Measurements from ENCODE around the gene RER1. TPM values are rescaled to one million over a fixed set of nuclear protein-coding genes. Genes with fewer than 3 reads are reported as not detected.
"Not testable (repeated sequence)": the region's sequence is repeated elsewhere in the genome, so short reads cannot be mapped to it uniquely, and the experiment has no call there.

RER1 gene
- total RNA-seq, 1 experiment from 2014 or later = 208 TPM

DNA sequence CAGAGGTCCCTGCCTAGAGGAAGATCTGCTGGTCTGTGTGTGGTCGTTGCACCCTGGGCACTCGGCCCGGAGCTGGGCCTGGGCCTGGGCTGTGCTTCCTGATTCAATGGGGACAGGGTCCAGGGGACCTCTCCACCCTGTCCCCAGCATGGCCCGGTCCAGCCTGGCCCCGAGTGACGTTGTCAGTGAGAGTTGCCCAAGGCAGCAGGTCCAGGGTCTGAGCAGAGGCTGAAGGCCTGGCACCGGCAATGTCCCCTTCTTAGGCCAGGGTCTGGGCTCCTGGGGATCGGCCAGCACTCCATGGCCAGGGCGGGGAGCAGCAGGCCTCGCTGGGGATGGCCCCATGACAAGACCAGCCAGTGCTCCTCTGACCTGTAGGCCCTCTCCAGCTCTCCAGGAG lies 36.3 kb downstream of the RER1 start:
- no peak for DNase-seq (ENCODE audit: low spot score)

DNA sequence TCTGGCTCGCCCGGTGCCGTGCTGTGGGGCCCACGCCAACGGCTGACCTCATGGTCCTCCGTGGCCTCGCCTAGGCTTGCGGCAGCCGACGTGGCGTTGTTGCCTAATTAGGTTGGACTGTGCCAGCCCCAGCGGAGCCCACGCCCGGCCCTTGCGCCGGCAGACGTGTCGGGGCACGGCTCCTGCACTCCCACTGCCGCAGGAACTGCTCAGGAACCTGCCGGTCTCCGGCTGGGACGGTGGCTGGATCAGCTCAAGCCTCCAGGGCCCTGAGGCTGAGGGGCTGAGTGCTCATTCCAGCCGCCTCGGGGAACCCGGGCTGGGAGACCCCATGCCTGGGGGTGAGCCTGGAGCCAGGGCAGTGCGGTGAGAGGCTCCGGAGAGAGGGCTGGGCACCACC lies 36.8 kb downstream of the RER1 start:
- DNase-seq (ENCODE audit: low spot score) = no peak

DNA sequence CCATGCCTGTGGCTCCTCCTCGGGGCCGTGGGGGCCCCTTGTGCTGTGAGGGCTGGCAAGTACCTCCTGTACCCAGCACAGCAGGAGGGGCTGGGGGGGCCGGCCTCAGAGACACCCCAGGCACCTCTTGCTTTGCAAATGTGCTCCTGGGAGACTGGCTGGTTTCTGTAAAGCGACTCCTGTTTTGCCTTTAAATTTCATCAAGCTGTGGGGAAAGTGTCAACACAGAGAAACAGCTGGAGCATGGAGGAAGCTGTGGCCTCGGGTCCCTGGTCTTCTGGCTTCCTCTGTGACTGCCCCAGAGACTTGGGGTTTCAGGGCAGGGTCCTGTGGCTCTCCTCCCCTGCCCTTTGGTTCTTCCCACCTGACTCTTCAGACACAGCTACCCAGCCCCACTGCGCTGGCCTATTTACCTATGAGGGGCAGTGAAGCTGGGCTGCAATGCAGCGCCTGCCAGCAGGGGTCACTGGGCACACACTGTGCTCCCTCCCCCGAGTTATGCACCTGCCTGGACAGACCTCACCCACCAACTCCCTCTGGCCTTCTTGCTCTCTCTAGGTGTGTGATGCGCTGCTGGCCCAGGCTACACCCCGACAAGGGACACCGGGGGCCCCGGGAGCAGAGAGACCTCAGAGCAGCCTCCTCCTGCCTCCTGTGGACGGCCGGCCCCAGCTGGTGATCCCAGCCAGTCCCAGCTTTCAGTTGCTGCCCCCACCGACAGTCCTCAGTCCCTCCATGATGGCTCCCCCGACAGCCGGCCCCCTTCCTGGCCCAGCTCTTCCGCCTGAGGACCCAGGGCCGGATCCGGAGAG lies 38.3 kb downstream of the RER1 start:
- DNase-seq (ENCODE audit: low spot score) = no peak

DNA sequence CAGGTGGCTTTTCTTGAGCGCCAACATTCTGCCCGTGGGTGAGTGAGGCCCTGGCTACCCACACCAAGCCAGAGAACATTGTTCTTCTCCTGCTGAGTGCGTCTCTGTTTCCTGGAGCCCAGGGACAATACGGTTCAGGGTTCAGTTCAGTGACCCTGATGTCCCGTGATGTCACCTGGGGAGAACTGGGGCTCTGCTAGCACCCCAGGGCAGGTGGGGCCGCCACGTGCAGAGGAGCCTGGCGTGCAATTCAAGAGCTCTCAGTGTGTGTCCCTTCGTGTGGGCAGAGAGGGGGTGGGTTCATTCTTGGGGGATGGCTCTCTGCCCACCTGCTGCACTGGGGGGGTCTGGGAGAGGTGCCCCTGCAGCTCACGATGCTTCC lies 38.9 kb downstream of the RER1 start:
- DNase-seq (ENCODE audit: low spot score) = no peak

DNA sequence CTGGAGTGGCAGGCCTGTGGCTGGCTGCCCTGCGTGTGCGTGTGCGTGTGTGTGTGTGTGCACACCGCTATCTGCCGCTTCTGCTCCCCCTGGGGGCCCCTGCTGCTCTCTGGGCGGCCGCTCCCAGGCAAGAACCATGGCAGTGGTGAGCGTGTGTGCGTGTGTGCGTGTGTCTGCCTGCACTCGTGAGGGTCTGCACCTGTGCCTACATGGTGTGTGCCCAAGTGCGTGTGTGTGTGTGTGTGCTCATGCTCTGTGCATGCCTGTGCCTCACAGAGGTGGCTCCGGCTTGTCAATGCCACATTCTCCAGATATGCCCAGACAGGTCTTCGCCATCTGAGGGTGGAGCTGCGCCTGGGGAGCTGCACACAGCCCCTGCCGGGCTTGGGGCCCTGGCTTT lies 39.5 kb downstream of the RER1 start:
- DNase-seq (ENCODE audit: low spot score) = no peak

DNA sequence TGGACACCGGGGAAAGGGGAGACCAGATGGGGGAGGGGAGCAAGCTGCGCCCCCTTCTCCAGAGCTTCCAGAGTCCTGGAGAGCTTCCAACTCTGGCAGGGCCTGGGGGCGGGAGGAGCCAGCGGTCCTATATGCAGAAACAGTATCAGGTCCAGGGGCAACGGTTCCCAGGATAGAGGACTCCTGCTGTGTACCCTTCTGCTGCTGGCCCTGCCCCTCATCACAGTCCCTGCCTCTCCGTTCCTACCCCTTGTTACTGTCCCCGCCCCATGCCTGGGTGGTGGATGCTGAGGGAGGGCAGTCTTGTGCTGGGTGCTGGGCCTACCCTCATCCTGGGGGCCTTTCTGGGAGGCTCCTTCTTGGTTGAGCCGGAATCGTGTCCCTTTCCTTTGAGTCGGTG lies 39.9 kb downstream of the RER1 start:
- DNase-seq (ENCODE audit: low spot score) = no peak

DNA sequence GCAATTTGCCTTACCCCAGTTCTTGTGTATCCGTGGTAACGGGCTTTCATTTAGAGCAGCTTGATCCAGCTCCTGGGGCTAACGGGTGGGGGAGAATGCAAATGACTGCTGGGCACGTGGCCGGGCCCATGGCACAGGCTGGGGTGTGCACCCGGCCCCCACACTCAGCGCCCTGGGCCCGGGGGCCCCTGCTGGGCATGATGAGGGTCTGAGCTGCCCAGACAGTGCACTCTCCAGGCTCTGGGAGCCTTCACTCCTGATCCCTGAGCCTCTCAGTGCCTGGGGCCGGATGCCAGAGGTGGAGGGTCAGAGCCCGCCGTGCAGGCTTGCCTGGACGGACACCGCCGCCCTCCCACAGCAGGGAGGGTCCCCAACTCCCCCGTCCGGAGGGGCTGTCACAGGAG lies 40.8 kb downstream of the RER1 start:
- no peak for DNase-seq (ENCODE audit: low spot score)

DNA sequence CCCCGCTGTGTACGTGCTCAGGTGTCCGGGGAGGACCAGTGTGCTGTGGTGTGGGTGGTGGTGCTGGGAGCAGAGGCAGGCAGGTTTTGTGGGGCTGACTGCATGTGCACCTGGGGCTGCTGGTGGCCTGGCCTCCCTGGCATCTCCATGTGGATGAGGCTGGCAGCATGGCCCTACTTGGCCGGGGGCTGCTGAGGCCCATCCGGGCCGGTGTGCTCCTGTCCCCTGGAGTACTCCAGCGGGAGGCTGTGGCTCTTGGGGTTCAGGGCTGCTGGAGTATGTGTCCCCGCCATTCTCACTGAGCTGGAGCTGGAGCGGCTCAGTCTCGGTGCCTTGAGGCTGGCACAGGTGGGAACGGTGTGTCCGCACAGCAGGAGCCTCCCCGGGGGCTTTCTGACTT lies 41.6 kb downstream of the RER1 start:
- DNase-seq (ENCODE audit: low spot score) = no peak

DNA sequence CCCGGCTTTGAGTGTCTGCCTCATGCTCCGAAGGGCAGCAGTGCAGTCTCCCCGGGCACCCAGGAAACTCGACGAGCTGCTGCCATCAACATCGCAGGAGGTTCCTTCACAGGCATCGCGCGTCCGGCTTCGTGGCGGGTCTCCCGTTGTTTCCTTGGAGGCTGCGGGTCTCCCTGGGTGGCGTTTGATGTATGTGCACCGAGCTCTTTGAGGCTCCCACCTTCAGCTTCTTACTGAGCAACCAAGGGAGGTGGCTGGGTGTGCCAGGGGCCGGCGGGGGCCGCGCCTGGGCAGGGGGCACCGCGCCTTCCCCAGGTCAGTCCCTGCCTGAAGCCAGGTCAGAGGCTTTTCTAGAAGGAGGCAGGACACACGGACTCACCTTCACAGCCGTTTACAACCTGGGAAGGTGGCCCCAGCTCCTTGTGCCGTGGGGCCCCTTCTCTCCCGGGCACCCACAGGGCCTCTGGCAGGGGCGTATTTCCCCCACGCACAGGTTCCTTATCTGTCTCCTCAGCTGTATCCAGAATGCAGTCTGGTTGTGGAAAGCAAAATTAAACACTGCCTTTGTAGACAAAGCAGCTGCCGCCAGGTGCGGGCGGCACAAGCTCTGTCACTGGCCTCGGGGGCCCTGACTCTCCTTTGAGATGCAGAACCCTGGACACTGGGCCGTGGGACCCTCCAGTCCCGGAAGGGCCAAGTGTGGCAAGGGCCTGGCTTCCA lies 42.5 kb downstream of the RER1 start:
- DNase-seq (ENCODE audit: low spot score) = no peak

DNA sequence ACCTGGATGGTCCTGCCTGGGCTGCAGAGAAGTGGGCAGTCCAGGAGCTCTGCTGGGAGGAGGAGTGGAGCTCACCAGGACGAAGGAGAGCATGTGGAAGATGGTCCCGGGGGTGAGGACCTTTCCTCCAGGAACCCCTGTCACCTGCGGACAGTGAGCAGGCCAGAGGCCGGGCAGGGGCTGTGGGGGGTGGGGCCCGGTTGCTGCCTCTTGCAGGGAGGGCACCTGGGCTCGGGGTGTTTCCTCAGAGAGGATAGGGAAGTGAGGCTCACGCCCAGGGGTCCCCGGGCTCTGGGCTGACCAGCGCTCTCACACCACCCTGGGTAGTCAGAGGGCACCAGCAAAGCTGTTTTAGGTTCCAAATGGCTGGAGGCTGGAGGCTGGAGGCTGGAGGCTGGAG lies 43.5 kb downstream of the RER1 start:
- DNase-seq (ENCODE audit: low spot score) = no peak

DNA sequence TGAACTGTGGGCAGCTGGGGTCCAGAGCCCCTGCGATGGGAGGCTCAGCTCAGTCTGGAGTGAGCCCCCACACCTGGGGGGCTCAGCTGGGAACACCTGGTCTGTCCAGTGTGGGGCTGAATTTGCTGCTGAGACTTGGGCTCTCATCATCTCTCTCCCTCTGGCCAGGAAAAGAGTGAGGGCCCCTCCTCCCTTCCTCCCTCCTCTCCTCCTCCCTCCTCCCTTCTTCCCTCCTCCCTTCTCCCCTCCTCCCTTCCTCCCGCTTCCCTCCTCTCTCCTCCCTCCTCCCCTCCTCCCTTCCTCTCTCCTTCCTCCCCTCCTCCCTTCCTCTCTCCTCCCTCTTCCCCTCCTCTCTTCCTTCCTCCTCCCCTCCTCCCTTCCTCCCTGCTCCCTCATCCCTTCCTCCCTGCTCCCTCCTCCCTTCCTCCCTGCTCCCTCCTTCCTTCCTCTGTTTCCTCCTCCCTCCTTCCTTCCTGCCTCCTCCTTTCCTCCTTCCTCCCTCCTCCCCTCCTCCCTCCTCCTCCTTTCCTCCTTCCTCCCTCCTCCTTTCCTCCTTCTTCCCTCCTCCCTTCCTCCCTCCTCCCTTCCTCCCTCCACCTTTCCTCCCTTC lies 44.2 kb downstream of the RER1 start:
- DNase-seq (ENCODE audit: low spot score) = no peak

DNA sequence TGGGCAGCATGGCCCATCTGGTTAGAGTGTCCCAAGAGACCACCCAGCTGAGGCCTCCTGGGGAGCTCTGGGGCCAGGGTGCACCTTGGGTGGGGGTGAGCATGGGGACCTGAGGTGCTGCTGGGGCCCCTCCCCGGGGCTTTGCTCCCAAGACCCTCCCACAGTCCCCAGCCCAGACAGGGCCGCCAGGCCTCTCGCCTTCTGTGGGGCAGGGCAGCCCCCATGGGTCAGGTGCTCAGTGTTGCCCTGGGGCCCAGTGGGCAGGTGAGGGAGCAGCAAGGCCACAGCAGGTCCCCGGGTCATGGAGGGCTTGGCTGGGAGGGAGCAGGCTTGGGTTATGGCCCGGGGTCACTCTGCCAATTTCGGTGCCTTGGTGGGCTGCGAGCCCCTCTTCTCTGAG lies 45.2 kb downstream of the RER1 start:
- DNase-seq (ENCODE audit: low spot score) = no peak

DNA sequence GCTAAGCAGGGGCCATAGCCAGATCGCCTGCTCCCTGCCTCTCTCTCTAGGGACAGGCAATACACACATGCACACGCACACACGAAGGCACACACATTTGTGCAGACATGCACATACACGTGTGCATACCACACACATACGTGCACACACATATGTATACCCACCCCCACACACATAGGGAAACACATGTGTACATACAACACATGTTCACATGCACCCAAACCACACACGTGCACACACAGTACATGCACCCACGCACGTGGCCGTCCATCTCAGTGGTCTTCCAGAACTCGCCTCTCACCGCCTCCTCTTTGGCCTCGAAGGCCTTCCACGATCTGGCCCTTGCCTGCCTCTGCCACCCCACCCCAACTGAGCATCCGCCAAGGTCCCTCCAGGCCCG lies 46.0 kb downstream of the RER1 start:
- no peak for DNase-seq (ENCODE audit: low spot score)

DNA sequence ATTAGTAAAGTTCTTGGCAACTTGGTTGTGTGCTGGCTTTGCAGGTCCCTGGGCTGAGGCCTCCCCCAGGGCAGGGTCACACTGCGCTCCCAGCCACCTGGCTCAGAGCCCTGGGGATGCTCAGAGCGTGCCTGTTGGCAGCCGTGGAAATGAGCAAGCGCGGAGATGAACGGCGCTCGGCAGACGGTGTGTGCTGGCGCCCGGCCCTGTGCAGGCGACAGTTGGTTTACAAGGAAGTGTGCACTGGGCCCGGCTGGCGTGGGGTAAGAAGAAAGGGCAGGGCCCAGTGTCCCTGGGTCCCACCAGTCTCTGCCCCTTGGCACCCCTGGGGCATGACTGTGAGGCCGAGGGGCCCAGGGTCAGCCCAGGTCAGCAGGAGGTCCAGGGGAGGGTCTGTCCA lies 46.4 kb downstream of the RER1 start:
- no peak for DNase-seq (ENCODE audit: low spot score)

DNA sequence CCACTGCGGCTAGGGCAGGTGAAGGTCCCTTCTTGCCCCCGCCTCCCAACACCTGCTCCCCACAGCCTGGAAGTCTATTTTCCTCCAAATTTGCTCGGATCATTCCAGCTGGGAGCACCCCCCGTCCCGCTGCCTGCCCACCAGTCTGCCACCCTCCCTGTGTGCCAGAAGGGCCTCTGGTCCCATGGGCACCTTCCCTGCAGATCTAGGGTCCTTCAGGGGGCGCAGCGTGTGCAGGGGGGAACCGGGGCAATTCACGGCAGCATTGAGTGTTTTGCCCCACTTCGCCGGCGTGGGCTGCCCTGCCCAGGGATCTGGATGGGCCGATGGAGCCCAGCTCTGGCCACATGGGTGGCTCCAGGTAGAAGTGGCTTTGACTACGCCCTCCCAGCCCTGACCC lies 47.0 kb downstream of the RER1 start:
- DNase-seq (ENCODE audit: low spot score) = no peak

DNA sequence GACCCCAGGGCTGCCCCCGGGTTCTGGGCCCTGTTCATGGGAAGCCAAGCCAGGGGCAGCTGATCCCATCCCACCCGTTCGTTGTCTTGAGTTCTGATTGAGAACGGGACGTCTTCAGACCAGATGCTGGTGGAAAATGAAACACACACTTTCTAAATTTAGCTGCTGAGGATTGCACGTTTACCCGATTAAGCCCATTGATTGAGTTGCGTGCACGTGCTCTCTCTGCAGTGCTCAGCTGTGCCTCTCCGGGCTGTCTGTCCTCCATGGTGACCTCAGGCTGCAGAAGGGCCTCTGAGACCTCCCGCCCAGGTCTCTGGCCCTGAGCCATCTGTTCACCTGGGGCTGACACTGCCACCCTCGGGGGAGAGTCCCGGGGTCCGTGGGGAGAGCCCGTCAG lies 47.7 kb downstream of the RER1 start:
- DNase-seq (ENCODE audit: low spot score) = no peak

DNA sequence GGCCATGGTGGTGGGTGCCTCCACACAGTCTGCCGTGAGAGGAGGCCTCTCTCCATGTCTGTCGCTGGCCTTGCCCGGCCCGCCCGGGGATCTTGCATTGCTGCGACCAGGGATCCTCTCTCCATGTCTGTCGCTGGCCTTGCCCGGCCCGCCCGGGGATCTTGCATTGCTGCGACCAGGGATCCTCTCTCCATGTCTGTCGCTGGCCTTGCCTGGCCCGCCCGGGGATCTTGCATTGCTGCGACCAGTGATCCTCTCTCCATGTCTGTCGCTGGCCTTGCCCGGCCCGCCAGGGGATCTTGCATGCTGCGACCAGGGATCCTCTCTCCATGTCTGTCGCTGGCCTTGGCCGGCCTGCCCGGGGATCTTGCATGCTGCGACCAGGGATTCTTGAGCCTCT lies 48.7 kb downstream of the RER1 start:
- not testable (repeated sequence) for DNase-seq (ENCODE audit: low spot score)

DNA sequence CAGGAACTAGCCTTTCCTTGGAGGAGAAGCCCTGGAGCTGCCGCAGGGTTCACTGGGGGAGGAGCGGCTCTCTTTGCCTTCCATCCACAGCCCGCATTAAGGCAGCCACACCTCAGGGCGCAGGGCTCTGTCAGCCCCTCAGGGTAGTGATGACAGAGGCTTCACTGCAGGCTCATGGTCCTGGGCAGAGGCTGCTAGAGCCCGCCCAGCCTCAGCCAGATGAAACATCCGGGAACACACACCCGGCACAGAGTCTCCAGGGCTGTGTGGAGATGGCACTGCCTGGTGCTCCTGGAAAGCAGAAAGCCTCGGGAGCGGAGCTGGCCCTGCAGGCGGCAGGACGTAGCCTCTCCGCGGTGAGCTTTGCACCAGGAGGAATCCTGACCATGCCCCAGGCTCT lies 50.1 kb downstream of the RER1 start:
- no peak for DNase-seq (ENCODE audit: low spot score)

DNA sequence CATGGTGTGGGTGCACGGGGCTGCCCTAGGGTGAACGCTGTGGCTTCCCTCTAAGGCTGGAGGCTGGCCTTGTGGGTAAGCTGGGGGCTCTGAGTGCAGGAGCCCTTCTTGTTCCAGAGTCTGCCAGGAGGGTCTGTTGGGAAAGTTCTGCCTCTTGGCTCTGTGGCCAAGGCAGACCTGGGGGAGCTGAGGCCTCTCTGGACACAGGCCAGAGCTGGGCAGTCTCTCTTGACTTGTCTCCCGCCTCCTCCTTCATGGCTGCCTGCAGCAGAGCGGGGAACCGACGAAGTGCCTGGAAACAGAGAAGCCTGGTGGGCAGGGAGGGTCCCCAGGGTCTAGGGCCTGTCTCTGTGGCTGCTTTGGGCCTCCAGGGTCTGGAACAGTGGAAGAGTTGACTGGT lies 51.0 kb downstream of the RER1 start:
- DNase-seq (ENCODE audit: low spot score) = no peak

DNA sequence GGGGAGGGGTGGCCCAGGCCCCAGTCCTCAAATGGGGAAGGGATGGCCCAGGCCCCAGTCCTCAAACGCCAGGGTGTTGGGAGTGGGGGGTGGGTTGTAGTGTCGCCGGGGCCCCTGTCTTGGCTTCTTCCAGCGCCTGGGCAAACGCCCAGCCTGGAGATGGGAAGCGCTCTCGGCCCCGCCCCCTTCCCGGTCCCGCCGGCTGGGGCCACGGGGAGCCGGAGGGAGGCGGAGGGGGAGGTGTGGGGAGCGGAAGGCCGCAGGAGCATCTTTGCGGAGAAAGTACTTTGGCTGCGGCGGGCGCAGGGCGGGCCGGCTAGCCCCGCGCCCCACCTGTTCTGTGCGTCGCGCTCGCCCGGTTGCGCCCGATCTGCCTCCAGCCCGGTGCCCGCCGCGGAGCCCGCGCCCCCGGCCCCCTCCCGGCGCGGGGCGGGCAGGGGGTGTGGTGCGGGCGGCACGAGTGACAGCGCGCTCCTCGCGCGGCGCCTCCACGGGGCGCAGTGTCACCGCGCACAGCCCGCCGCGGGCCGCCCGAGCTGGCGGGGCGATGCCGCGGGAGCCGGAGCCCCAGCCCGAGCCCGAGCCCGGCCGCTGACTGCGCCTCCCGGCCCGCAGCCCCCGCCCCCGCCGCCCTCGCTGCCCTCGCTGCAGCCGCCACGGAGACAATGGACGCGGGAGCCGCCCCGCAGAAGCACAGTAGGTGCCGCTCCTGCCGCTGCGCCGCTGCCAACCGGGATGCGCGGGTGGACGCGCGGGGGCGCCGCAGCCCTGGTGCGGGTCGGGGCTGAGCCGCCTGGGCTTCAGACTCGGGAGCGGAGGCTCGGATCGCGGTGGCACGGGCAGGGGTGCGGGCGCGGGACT lies 51.9 kb downstream of the RER1 start:
- DNase-seq (ENCODE audit: low spot score) = no peak

DNA sequence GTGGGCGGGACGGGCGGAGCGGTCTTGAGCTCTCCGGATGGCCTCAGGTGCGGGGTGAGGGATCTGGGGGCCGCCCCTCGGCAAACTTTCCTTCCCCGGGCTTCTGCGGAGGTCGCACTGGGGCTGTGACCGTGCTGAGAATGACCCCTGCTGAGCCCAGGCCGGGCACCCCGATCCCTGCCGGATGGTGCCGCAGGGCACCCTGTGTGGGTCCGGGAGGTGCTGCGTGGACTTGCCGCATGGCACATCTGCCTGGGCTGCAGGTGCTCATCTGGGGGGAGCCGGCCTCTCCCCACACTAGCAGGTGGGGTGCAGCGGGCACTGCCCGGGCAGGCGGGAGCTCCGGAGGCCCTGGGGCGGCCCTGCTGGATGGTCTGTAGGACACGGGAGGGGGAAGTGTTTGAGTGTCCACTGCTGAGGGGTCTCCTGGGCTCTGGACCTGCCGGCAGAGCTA lies 52.5 kb downstream of the RER1 start:
- DNase-seq (ENCODE audit: low spot score) = no peak

DNA sequence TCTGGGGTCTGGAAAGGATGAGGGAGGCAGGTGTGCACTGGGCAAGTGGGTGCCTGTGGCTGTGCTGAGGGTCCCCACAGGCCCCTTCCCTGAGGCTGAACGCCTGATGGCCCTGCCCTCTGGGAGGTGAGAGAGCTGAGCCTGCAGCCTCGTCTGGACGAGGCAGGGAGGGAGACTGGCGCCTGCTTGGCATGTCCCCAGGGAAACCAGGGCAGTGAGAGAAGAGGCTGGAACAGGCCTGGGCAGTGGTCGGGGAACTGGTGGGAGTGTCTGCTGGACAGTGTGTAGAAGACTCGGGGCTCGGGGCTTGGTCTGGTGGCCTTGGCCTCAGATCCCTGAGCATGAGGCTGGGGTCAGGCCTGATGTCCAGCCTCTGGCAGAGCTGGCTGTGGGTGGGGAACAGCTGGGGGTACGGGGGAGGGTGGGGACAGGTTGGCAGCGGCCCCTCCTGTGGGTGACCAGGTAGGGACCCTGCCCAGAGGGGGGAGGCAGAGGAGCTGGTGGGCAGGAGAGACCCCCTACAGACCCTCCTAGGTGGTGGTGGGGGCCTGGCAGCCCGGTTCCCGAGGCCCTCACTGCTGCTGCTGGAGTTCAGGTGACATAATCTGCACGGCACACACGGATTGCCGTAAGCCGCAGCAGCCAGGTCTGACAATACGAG lies 53.7 kb downstream of the RER1 start:
- no peak for DNase-seq (ENCODE audit: low spot score)
